H1 (cell line): ENCODE measurements around the gene GABARAPL2.

Source experiments
- BRCA1 ChIP-seq: IDR thresholded peaks from 2 replicates; pipeline ENCODE4 v1.6.1; 2012; ENCODE audit warnings: low read depth, low read length, improper control_type of control experiment
- CREB1 ChIP-seq: IDR thresholded peaks from 2 replicates; pipeline ENCODE4 v1.6.1; 2012; ENCODE audit warnings: inconsistent platforms
- EP300 ChIP-seq, 2 experiments: IDR thresholded peaks; 1 replicate in 1 of 2; 2 replicates in 1 of 2; pipeline ENCODE4 v1.6.1; 2011 to 2012; ENCODE audit warnings: low read depth in 2 of 2, low read length in 2 of 2, mild to moderate bottlenecking in 2 of 2, borderline replicate concordance in 1 of 2, inconsistent platforms in 1 of 2, moderate library complexity in 1 of 2
- EZH2 ChIP-seq: fragments of 200-600 bp; sonication (generic); IDR thresholded peaks from 2 replicates; pipeline ENCODE4 v1.7.1; 2012; ENCODE audit warnings: low read depth, mild to moderate bottlenecking, moderate library complexity, low read length, inconsistent platforms; ENCODE audit not compliant: severe bottlenecking
- JUN ChIP-seq: IDR thresholded peaks from 2 replicates; pipeline ENCODE4 v1.6.1; 2011; ENCODE audit warnings: low read depth, mild to moderate bottlenecking, improper control_type of control experiment, low read length
- JUND ChIP-seq: IDR thresholded peaks from 2 replicates; pipeline ENCODE4 v1.6.1; 2011; ENCODE audit warnings: mild to moderate bottlenecking, improper control_type of control experiment, low read length
- POLR2A ChIP-seq, 2 experiments: IDR thresholded peaks; 1 replicate in 1 of 2; 2 replicates in 1 of 2; pipeline ENCODE4 v1.6.1; 2011; ENCODE audit warnings: low read depth in 2 of 2, low read length in 2 of 2, mild to moderate bottlenecking in 2 of 2; ENCODE audit errors: control extremely low read depth in 1 of 2
- POLR2AphosphoS5 ChIP-seq: IDR thresholded peaks from 2 replicates; pipeline ENCODE4 v1.6.1; 2011; ENCODE audit warnings: low read depth, low read length
- SP1 ChIP-seq: IDR thresholded peaks from 2 replicates; pipeline ENCODE4 v1.6.1; 2011; ENCODE audit warnings: low read depth, low read length
- SP4 ChIP-seq: IDR thresholded peaks from 2 replicates; pipeline ENCODE4 v1.6.1; 2012; ENCODE audit warnings: low read length, inconsistent platforms
- TAF1 ChIP-seq: IDR thresholded peaks from 2 replicates; pipeline ENCODE4 v1.6.1; 2011; ENCODE audit warnings: mild to moderate bottlenecking, low read depth, low read length
- TF ChIP-seq, protein P1 (sequence below), 3 experiments: IDR thresholded peaks; 1 replicate in 2 of 3; 2 replicates in 1 of 3; pipeline versions ENCODE4 v1.5.1 to v1.6.1; 2011; ENCODE audit warnings: low read length in 3 of 3, mild to moderate bottlenecking in 3 of 3, inconsistent platforms in 2 of 3, low read depth in 1 of 3, moderate library complexity in 1 of 3; ENCODE audit not compliant: insufficient read depth in 1 of 3; ENCODE audit errors: control extremely low read depth in 1 of 3
- TF ChIP-seq, protein P2 (sequence below): IDR thresholded peaks from 2 replicates; pipeline ENCODE4 v1.6.1; 2012; ENCODE audit warnings: inconsistent platforms
- TF ChIP-seq, protein P3 (sequence below): IDR thresholded peaks from 2 replicates; pipeline ENCODE4 v1.6.1; 2012; ENCODE audit warnings: inconsistent platforms

DNA sequence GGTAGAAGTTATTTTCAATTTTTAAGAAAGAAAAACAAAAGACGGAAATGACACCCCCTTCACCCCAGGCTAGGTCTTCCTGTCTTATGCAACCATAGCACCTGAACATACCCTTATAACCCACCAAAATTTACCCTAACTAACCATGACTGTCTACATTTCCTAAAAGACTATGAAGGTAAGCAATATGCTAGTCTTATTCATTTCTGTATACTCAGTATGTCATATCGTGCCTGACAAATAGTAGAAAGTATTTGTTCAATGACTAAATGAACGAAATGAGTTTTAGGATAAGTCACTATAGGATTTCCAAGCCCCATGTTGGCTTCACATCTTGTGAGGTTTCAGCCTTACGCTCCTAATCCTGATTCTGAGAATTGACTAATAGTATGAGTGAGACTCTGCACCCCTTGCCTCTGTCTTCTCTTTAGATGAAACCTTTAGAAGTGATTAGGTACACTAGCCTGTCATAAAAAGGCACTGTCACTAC lies 50.4 kb downstream of the GABARAPL2 start:
- TF ChIP-seq SP1 (no peak), SP4 (no peak), CREB1 (no peak), EP300 (IDR thresholded peaks at IDR 0.05; ENCODE audit: borderline replicate concordance in 1 of 2, low read depth in 2 of 2, low read length in 2 of 2) (no peak), EZH2 (no peak), POLR2A (IDR thresholded peaks at IDR 0.05; ENCODE audit: control extremely low read depth in 1 of 2, low read depth in 2 of 2, low read length in 2 of 2) (no peak), JUN (no peak), TAF1 (no peak), POLR2AphosphoS5 (no peak), JUND (no peak), BRCA1 (no peak)
- TF ChIP-seq, protein P1, sequence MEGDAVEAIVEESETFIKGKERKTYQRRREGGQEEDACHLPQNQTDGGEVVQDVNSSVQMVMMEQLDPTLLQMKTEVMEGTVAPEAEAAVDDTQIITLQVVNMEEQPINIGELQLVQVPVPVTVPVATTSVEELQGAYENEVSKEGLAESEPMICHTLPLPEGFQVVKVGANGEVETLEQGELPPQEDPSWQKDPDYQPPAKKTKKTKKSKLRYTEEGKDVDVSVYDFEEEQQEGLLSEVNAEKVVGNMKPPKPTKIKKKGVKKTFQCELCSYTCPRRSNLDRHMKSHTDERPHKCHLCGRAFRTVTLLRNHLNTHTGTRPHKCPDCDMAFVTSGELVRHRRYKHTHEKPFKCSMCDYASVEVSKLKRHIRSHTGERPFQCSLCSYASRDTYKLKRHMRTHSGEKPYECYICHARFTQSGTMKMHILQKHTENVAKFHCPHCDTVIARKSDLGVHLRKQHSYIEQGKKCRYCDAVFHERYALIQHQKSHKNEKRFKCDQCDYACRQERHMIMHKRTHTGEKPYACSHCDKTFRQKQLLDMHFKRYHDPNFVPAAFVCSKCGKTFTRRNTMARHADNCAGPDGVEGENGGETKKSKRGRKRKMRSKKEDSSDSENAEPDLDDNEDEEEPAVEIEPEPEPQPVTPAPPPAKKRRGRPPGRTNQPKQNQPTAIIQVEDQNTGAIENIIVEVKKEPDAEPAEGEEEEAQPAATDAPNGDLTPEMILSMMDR (IDR thresholded peaks at IDR 0.05; ENCODE audit: control extremely low read depth in 1 of 3, insufficient read depth in 1 of 3, low read depth in 1 of 3, low read length in 3 of 3), result no peak
- TF ChIP-seq, protein P2, sequence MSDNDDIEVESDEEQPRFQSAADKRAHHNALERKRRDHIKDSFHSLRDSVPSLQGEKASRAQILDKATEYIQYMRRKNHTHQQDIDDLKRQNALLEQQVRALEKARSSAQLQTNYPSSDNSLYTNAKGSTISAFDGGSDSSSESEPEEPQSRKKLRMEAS, result no peak
- TF ChIP-seq, protein P3, sequence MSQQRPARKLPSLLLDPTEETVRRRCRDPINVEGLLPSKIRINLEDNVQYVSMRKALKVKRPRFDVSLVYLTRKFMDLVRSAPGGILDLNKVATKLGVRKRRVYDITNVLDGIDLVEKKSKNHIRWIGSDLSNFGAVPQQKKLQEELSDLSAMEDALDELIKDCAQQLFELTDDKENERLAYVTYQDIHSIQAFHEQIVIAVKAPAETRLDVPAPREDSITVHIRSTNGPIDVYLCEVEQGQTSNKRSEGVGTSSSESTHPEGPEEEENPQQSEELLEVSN, result no peak
